Liver (tissue), 9 donors: ENCODE measurements around the gene GBX1. TPM values are rescaled to one million over a fixed set of nuclear protein-coding genes. Genes with fewer than 3 reads are reported as not detected.

Source experiments
- DNase-seq: peaks from one replicate; pipeline ENCODE4 v3.0.0-alpha.2; 2017; ENCODE audit warnings: low spot score
- H3K27ac ChIP-seq, 2 donors: one replicate each; pipeline ENCODE4 v1.7.0; 2013; ENCODE audit warnings: inconsistent platforms in 2 of 2, low read length in 2 of 2, control low read depth in 1 of 2, low read depth in 1 of 2, mild to moderate bottlenecking in 1 of 2
- H3K27me3 ChIP-seq, 4 donors: one replicate each; pipeline versions ENCODE4 v1.6.1 to v1.7.0; 2013; ENCODE audit warnings: low read length in 3 of 4, inconsistent platforms in 1 of 4, mild to moderate bottlenecking in 1 of 4, moderate library complexity in 1 of 4; ENCODE audit not compliant: control insufficient read depth in 4 of 4, insufficient read depth in 4 of 4
- H3K36me3 ChIP-seq, 4 donors: one replicate each; pipeline versions ENCODE4 v1.6.1 to v1.7.0; 2013; ENCODE audit warnings: low read length in 3 of 4, mild to moderate bottlenecking in 3 of 4, low read depth in 1 of 4, moderate library complexity in 1 of 4; ENCODE audit not compliant: control insufficient read depth in 4 of 4, insufficient read depth in 3 of 4
- H3K4me1 ChIP-seq, 4 donors: one replicate each; pipeline versions ENCODE4 v1.6.1 to v1.7.0; 2013; ENCODE audit warnings: low read length in 3 of 4, mild to moderate bottlenecking in 3 of 4, moderate library complexity in 1 of 4; ENCODE audit not compliant: control insufficient read depth in 4 of 4, insufficient read depth in 4 of 4
- H3K4me3 ChIP-seq, 3 donors: one replicate each; pipeline versions ENCODE4 v1.6.1 to v1.7.0; 2013; ENCODE audit warnings: low read length in 3 of 3, control low read depth in 1 of 3, low read depth in 1 of 3, mild to moderate bottlenecking in 1 of 3
- H3K9ac ChIP-seq, 2 donors: one replicate each; pipeline ENCODE4 v1.7.0; 2013; ENCODE audit warnings: low read length in 2 of 2, mild to moderate bottlenecking in 2 of 2, moderate library complexity in 2 of 2, control low read depth in 1 of 2, low read depth in 1 of 2
- H3K9me3 ChIP-seq, 4 donors: one replicate each; pipeline versions ENCODE4 v1.6.1 to v1.7.0; 2013; ENCODE audit warnings: low read length in 3 of 4; ENCODE audit not compliant: control insufficient read depth in 4 of 4
- ATF3 ChIP-seq: IDR thresholded peaks from 2 replicates; pipeline ENCODE4 v1.6.1; 2016; ENCODE audit warnings: antibody characterized with exemption
- EGR1 ChIP-seq, 2 donors: IDR thresholded peaks; 2 replicates each; pipeline ENCODE4 v1.6.1; 2016 to 2018; ENCODE audit warnings: antibody characterized with exemption in 2 of 2, low read depth in 2 of 2
- FOXA1 ChIP-seq: IDR thresholded peaks from 2 replicates; pipeline ENCODE4 v1.6.1; 2016; ENCODE audit warnings: antibody characterized with exemption
- FOXA2 ChIP-seq: IDR thresholded peaks from 2 replicates; pipeline ENCODE4 v1.6.1; 2016; ENCODE audit warnings: antibody characterized with exemption
- GABPA ChIP-seq, 2 donors: IDR thresholded peaks in 1 of 2; conservative IDR thresholded peaks in 1 of 2; 2 replicates each; pipeline ENCODE4 v1.6.1; 2016; ENCODE audit warnings: antibody characterized with exemption in 2 of 2, mild to moderate bottlenecking in 1 of 2, moderate library complexity in 1 of 2
- HNF4A ChIP-seq, 2 donors: conservative IDR thresholded peaks; 2 replicates each; pipeline ENCODE4 v1.6.1; 2016; ENCODE audit warnings: antibody characterized with exemption in 2 of 2, mild to moderate bottlenecking in 2 of 2
- HNF4G ChIP-seq: IDR thresholded peaks from 2 replicates; pipeline ENCODE4 v1.6.1; 2016; ENCODE audit warnings: antibody characterized with exemption
- JUND ChIP-seq, 2 donors: IDR thresholded peaks; 2 replicates each; pipeline ENCODE4 v1.6.1; 2016; ENCODE audit warnings: antibody characterized with exemption in 2 of 2
- MAX ChIP-seq: IDR thresholded peaks from 2 replicates; pipeline ENCODE4 v1.6.1; 2016; ENCODE audit warnings: antibody characterized with exemption
- NR2F2 ChIP-seq: IDR thresholded peaks from 2 replicates; pipeline ENCODE4 v1.6.1; 2016; ENCODE audit warnings: antibody characterized with exemption
- RAD21 ChIP-seq, 2 donors: IDR thresholded peaks; 2 replicates each; pipeline ENCODE4 v1.6.1; 2016; ENCODE audit warnings: antibody characterized with exemption in 2 of 2, mild to moderate bottlenecking in 2 of 2
- RXRA ChIP-seq, 2 donors: IDR thresholded peaks; 2 replicates each; pipeline ENCODE4 v1.6.1; 2017 to 2018; ENCODE audit warnings: antibody characterized with exemption in 2 of 2, mild to moderate bottlenecking in 1 of 2
- SP1 ChIP-seq: IDR thresholded peaks from 2 replicates; pipeline ENCODE4 v1.6.1; 2018; ENCODE audit warnings: antibody characterized with exemption, mild to moderate bottlenecking
- TAF1 ChIP-seq: conservative IDR thresholded peaks from 2 replicates; pipeline ENCODE4 v1.6.1; 2016; ENCODE audit warnings: antibody characterized with exemption, mild to moderate bottlenecking
- YY1 ChIP-seq: IDR thresholded peaks from 2 replicates; pipeline ENCODE4 v1.6.1; 2016; ENCODE audit warnings: antibody characterized with exemption, mild to moderate bottlenecking
- WGBS: extraction: QIAGEN DNeasy Blood & Tissue Kit; methylation state at CpG from one replicate; pipeline ENCODE4 v1.1.7; 2013; 5-methylcytosine and 5-hydroxymethylcytosine counted together
- polyA plus RNA-seq, 2 donors: library from polyadenylated mRNA; stranded (reverse) in 1 of 2; unstranded in 1 of 2; fragments of 200-250 nt in 1 of 2; fragments of >200 nt in 1 of 2; fragmentation: Nextera tagmentation in 1 of 2; extraction: Ambion mirVana in 1 of 2; gene quantifications; one replicate each; pipeline versions ENCODE4 v1.2.1 to v1.2.3, GENCODE V29; 2013 to 2015
- total RNA-seq, 2 donors: library from RNA; depleted of rRNA; stranded (reverse); fragments of >200 nt; gene quantifications; one replicate each; pipeline ENCODE4 v1.2.3, GENCODE V29; 2014
- TF ChIP-seq, protein P1 (sequence below): fragments of 150-350 bp; IDR thresholded peaks from 2 replicates; pipeline ENCODE4 v1.5.1; 2017; ENCODE audit warnings: improper control_type of control experiment, low read depth, low read length; ENCODE audit not compliant: missing input control
- TF ChIP-seq, protein P2 (sequence below): IDR thresholded peaks from 2 replicates; pipeline ENCODE4 v1.6.1; 2016; ENCODE audit warnings: antibody characterized with exemption, mild to moderate bottlenecking
- donor health status: healthy.
- donor health status: healthy.
- donor health status: healthy.
- donor health status: healthy.
- donor health status: healthy.

Gene GBX1
- total and polyA plus RNA-seq, 4 donors, result not detected

GRCh38 chr7:151139791-151140190 lies 27.7 kb downstream of the GBX1 start:
- no peak for DNase-seq
- Histone ChIP-seq H3K9ac (no peak overlapping the region), H3K27ac (no peak overlapping the region), H3K36me3 (peaks cover 20 to 73% (median 26%) of the 10 kb centered on the region in 4 donors), H3K4me1 (no peaks in the 10 kb centered on the region), H3K27me3 (no peaks in the 10 kb centered on the region), H3K9me3 (no peaks in the 10 kb centered on the region), H3K4me3 (no peak overlapping the region)
- 96% methylated on average over 9 of the region's 9 CpGs for WGBS
- TF ChIP-seq FOXA1 (no peak), JUND (IDR thresholded peaks at IDR 0.05) (no peak), HNF4G (no peak), RXRA (IDR thresholded peaks at IDR 0.05) (no peak), GABPA (IDR thresholded peaks at IDR 0.05 in 1 of 2, conservative IDR thresholded peaks at IDR 0.05 in 1 of 2) (no peak), ATF3 (no peak), EGR1 (IDR thresholded peaks at IDR 0.05; ENCODE audit: low read depth in 2 of 2) (no peak), NR2F2 (no peak), MAX (no peak), TAF1 (no peak), YY1 (no peak), SP1 (no peak), HNF4A (conservative IDR thresholded peaks at IDR 0.05) (no peak), RAD21 (IDR thresholded peaks at IDR 0.05) (no peak), FOXA2 (no peak)
- TF ChIP-seq, protein P1, sequence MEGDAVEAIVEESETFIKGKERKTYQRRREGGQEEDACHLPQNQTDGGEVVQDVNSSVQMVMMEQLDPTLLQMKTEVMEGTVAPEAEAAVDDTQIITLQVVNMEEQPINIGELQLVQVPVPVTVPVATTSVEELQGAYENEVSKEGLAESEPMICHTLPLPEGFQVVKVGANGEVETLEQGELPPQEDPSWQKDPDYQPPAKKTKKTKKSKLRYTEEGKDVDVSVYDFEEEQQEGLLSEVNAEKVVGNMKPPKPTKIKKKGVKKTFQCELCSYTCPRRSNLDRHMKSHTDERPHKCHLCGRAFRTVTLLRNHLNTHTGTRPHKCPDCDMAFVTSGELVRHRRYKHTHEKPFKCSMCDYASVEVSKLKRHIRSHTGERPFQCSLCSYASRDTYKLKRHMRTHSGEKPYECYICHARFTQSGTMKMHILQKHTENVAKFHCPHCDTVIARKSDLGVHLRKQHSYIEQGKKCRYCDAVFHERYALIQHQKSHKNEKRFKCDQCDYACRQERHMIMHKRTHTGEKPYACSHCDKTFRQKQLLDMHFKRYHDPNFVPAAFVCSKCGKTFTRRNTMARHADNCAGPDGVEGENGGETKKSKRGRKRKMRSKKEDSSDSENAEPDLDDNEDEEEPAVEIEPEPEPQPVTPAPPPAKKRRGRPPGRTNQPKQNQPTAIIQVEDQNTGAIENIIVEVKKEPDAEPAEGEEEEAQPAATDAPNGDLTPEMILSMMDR, result no peak
- TF ChIP-seq, protein P2, sequence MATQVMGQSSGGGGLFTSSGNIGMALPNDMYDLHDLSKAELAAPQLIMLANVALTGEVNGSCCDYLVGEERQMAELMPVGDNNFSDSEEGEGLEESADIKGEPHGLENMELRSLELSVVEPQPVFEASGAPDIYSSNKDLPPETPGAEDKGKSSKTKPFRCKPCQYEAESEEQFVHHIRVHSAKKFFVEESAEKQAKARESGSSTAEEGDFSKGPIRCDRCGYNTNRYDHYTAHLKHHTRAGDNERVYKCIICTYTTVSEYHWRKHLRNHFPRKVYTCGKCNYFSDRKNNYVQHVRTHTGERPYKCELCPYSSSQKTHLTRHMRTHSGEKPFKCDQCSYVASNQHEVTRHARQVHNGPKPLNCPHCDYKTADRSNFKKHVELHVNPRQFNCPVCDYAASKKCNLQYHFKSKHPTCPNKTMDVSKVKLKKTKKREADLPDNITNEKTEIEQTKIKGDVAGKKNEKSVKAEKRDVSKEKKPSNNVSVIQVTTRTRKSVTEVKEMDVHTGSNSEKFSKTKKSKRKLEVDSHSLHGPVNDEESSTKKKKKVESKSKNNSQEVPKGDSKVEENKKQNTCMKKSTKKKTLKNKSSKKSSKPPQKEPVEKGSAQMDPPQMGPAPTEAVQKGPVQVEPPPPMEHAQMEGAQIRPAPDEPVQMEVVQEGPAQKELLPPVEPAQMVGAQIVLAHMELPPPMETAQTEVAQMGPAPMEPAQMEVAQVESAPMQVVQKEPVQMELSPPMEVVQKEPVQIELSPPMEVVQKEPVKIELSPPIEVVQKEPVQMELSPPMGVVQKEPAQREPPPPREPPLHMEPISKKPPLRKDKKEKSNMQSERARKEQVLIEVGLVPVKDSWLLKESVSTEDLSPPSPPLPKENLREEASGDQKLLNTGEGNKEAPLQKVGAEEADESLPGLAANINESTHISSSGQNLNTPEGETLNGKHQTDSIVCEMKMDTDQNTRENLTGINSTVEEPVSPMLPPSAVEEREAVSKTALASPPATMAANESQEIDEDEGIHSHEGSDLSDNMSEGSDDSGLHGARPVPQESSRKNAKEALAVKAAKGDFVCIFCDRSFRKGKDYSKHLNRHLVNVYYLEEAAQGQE, result no peak

DNA sequence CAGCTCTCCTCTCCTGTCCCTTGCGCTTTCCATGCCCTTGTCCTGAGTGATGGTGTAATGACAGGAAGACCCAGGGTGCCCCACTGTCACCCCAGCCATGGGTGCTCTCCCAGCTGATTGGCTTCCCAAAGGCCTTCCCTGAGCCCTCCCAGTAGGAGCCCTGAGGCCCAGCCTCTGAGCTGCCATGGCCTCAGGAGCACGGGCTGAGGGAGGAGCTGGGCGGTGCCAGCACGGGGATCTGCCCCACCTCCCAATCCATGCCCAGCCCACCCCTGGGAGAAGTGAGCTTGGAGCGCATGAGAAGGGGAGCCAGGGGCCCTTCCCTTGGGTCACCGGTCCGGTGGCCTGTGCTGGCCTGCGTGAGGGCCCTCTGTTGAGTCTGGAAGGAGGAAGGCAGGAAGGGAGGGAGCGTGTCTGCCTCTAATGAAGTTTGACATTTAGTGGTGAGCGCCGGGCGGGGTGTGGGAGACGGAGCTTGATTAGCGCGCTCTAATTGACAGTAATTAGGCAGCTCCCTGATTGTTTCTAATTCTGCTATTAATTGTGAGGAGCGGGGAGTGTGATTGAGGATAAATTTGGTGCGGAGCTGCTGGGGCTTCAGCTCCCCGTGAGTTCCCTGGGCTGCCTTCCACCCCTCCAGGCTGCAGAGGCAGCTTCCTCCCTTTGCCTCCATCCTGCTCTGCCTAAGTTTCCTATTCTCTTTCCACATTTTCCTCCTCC lies 28.3 kb downstream of the GBX1 start:
- H3K27ac ChIP-seq, result no peak overlapping the region
- H3K36me3 ChIP-seq, result peaks cover 24 to 76% (median 29%) of the 10 kb centered on the region in 4 donors
- TF ChIP-seq ATF3, result no peak
- no peak for TF ChIP-seq RAD21 (IDR thresholded peaks at IDR 0.05)
- no peak for TF ChIP-seq HNF4G
- WGBS, result 92% methylated on average over 18 of the region's 18 CpGs
- H3K4me3 ChIP-seq, result no peak overlapping the region
- no peaks in the 10 kb centered on the region for H3K27me3 ChIP-seq
- no peak overlapping the region for H3K9ac ChIP-seq
- no peak for DNase-seq
- no peaks in the 10 kb centered on the region for H3K4me1 ChIP-seq
- H3K9me3 ChIP-seq, result no peaks in the 10 kb centered on the region
